Neural cell (in vitro differentiated cells): ENCODE results near the gene NT5M. TPM values are rescaled to one million over a fixed set of nuclear protein-coding genes. Genes with fewer than 3 reads are reported as not detected.

Experiments used
- H2AFZ ChIP-seq: fragments of 200-600, 300-800 bp; sonication (generic), shearing (Covaris generic); 2 replicates; pipeline ENCODE4 v1.6.0; 2014; ENCODE audit warnings: low read depth, mild to moderate bottlenecking, antibody characterized with exemption, low read length, moderate library complexity
- H3F3A ChIP-seq: fragments of 200-600 bp; shearing (Covaris generic); 2 replicates; pipeline ENCODE4 v1.6.1; 2016; ENCODE audit warnings: mild to moderate bottlenecking, moderate library complexity, mixed read lengths, antibody characterized with exemption, low read length; ENCODE audit not compliant: insufficient read depth, poor library complexity, severe bottlenecking
- H3K27ac ChIP-seq: fragments of 200-600, 300-800 bp; sonication (generic), shearing (Covaris generic); 2 replicates; pipeline ENCODE4 v1.5.1; 2014; ENCODE audit warnings: mild to moderate bottlenecking, low read length, moderate library complexity
- H3K27me3 ChIP-seq: fragments of 300-800, 200-600 bp; sonication (generic), shearing (Covaris generic); 2 replicates; pipeline ENCODE4 v1.6.0; 2014; ENCODE audit warnings: mild to moderate bottlenecking, low read depth, low read length, moderate library complexity; ENCODE audit not compliant: insufficient read depth
- H3K36me3 ChIP-seq: fragments of 300-800, 200-600 bp; sonication (generic), shearing (Covaris generic); 2 replicates; pipeline ENCODE4 v1.5.1; 2014; ENCODE audit warnings: mild to moderate bottlenecking, antibody characterized with exemption, low read length, moderate library complexity; ENCODE audit not compliant: insufficient read depth
- H3K4me2 ChIP-seq: fragments of 300-800, 200-600 bp; sonication (generic), shearing (Covaris generic); 2 replicates; pipeline ENCODE4 v1.6.0; 2014; ENCODE audit warnings: mild to moderate bottlenecking, low read length
- H3K4me3 ChIP-seq: fragments of 300-800, 200-600 bp; sonication (generic), shearing (Covaris generic); 2 replicates; pipeline ENCODE4 v1.5.1; 2014; ENCODE audit warnings: mild to moderate bottlenecking, low read length, moderate library complexity
- H3K79me2 ChIP-seq: fragments of 200-600 bp; shearing (Covaris generic); replicated peaks from 2 replicates; pipeline ENCODE4 v1.6.0; 2014; ENCODE audit warnings: mild to moderate bottlenecking, low read length, moderate library complexity; ENCODE audit not compliant: insufficient read depth
- H3K9ac ChIP-seq: fragments of 300-800, 200-600 bp; sonication (generic), shearing (Covaris generic); 2 replicates; pipeline ENCODE4 v1.6.1; 2016; ENCODE audit warnings: mild to moderate bottlenecking, low read length, mixed read lengths
- H3K9me2 ChIP-seq: fragments of 200-600 bp; shearing (Covaris generic); 2 replicates; pipeline ENCODE4 v1.6.1; 2016; ENCODE audit warnings: mild to moderate bottlenecking, low read length, mixed read lengths; ENCODE audit not compliant: insufficient read depth
- H3K9me3 ChIP-seq: fragments of 200-600, 300-800 bp; sonication (generic), shearing (Covaris generic); 2 replicates; pipeline ENCODE4 v1.6.1; 2016; ENCODE audit warnings: mild to moderate bottlenecking, mixed run types, low read length, moderate library complexity, mixed read lengths
- H4K20me1 ChIP-seq: fragments of 200-600 bp; shearing (Covaris generic); 2 replicates; pipeline ENCODE4 v1.6.1; 2016; ENCODE audit warnings: mild to moderate bottlenecking, mixed run types; ENCODE audit not compliant: insufficient read depth
- EP300 ChIP-seq: fragments of 450-650 bp; conservative IDR thresholded peaks from 2 replicates; pipeline ENCODE4 v1.6.1; 2014; ENCODE audit warnings: antibody characterized with exemption, mild to moderate bottlenecking, moderate library complexity; ENCODE audit not compliant: poor library complexity, severe bottlenecking
- EZH2 ChIP-seq: fragments of 200-600, 300-800 bp; shearing (Covaris generic), sonication (generic); IDR thresholded peaks from 2 replicates; pipeline ENCODE4 v1.6.1; 2014; ENCODE audit warnings: antibody characterized with exemption, low read length, borderline replicate concordance, mild to moderate bottlenecking; ENCODE audit not compliant: insufficient read depth, poor library complexity, severe bottlenecking
- MXI1 ChIP-seq: fragments of 450-650 bp; conservative IDR thresholded peaks from 2 replicates; pipeline ENCODE4 v1.6.1; 2014; ENCODE audit warnings: antibody characterized with exemption, mild to moderate bottlenecking; ENCODE audit not compliant: poor library complexity, severe bottlenecking
- POLR2AphosphoS5 ChIP-seq: IDR thresholded peaks from 2 replicates; pipeline ENCODE4 v1.6.1; 2012
- RAD21 ChIP-seq: fragments of 450-650 bp; conservative IDR thresholded peaks from 2 replicates; pipeline ENCODE4 v1.6.1; 2014; ENCODE audit warnings: antibody characterized with exemption, mild to moderate bottlenecking, moderate library complexity
- REST ChIP-seq: IDR thresholded peaks from 2 replicates; pipeline ENCODE4 v1.6.1; 2012; ENCODE audit warnings: borderline replicate concordance
- SMC3 ChIP-seq: fragments of 450-650 bp; conservative IDR thresholded peaks from 2 replicates; pipeline ENCODE4 v1.6.1; 2014; ENCODE audit warnings: antibody characterized with exemption, mild to moderate bottlenecking, moderate library complexity; ENCODE audit not compliant: poor library complexity
- TAF1 ChIP-seq: IDR thresholded peaks from 2 replicates; pipeline ENCODE4 v1.6.1; 2012; ENCODE audit warnings: low read depth
- polyA plus RNA-seq: library from polyadenylated mRNA; depleted of rRNA; stranded (reverse); fragments of >200 nt; gene quantifications from 2 replicates; pipeline ENCODE4 v1.2.3, GENCODE V29; 2014
- TF ChIP-seq, protein P1 (sequence below): fragments of 450-650 bp; IDR thresholded peaks from 2 replicates; pipeline ENCODE4 v1.5.1; 2014; ENCODE audit warnings: antibody characterized with exemption, mild to moderate bottlenecking, moderate library complexity; ENCODE audit not compliant: poor library complexity, severe bottlenecking

Gene NT5M
- polyA plus RNA-seq, 1 donor from 2014 or later, result 11.1 TPM

GRCh38 chr17:17315142-17315821 lies 12.1 kb downstream of the NT5M start:
- no peak overlapping the region for H3K27ac ChIP-seq
- TF ChIP-seq SMC3, result no peak
- TF ChIP-seq, protein P1, sequence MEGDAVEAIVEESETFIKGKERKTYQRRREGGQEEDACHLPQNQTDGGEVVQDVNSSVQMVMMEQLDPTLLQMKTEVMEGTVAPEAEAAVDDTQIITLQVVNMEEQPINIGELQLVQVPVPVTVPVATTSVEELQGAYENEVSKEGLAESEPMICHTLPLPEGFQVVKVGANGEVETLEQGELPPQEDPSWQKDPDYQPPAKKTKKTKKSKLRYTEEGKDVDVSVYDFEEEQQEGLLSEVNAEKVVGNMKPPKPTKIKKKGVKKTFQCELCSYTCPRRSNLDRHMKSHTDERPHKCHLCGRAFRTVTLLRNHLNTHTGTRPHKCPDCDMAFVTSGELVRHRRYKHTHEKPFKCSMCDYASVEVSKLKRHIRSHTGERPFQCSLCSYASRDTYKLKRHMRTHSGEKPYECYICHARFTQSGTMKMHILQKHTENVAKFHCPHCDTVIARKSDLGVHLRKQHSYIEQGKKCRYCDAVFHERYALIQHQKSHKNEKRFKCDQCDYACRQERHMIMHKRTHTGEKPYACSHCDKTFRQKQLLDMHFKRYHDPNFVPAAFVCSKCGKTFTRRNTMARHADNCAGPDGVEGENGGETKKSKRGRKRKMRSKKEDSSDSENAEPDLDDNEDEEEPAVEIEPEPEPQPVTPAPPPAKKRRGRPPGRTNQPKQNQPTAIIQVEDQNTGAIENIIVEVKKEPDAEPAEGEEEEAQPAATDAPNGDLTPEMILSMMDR, result no peak
- no peak for TF ChIP-seq RAD21
- TF ChIP-seq EZH2, result no peak
- TF ChIP-seq TAF1, result no peak
- TF ChIP-seq EP300, result no peak
- no peak for TF ChIP-seq REST
- TF ChIP-seq POLR2AphosphoS5, result no peak
- no peak for TF ChIP-seq MXI1

GRCh38 chr17:17320188-17320910 lies 17.2 kb downstream of the NT5M start:
- no peak overlapping the region for H3K9ac ChIP-seq
- H3K4me2 ChIP-seq, result no peak overlapping the region
- no peak overlapping the region for H3K27ac ChIP-seq
- no peak overlapping the region for H3K4me3 ChIP-seq
- H3K27me3 ChIP-seq, result no peaks in the 10 kb centered on the region
- H2AFZ ChIP-seq, result no peak overlapping the region
- H3K79me2 ChIP-seq, result no peaks in the 10 kb centered on the region
- H3K9me2 ChIP-seq, result no peaks in the 10 kb centered on the region
- no peaks in the 10 kb centered on the region for H3K36me3 ChIP-seq
- no peaks in the 10 kb centered on the region for H4K20me1 ChIP-seq
- no peaks in the 10 kb centered on the region for H3K9me3 ChIP-seq
- TF ChIP-seq MXI1 (no peak), POLR2AphosphoS5 (no peak), EP300 (no peak)
- no peaks in the 10 kb centered on the region for H3F3A ChIP-seq

More at GRCh38 chr17:17315142-17315821, 12.1 kb downstream of the NT5M start:
- H3K36me3 ChIP-seq, result no peaks in the 10 kb centered on the region
- no peaks in the 10 kb centered on the region for H3K9me3 ChIP-seq
- no peaks in the 10 kb centered on the region for H3K79me2 ChIP-seq
- H3K4me3 ChIP-seq, result no peak overlapping the region
- no peaks in the 10 kb centered on the region for H4K20me1 ChIP-seq
- H3K9me2 ChIP-seq, result no peaks in the 10 kb centered on the region
- no peak overlapping the region for H2AFZ ChIP-seq
- H3F3A ChIP-seq, result no peaks in the 10 kb centered on the region
- no peak overlapping the region for H3K9ac ChIP-seq
- no peak overlapping the region for H3K4me2 ChIP-seq
- no peaks in the 10 kb centered on the region for H3K27me3 ChIP-seq
